ENCODE measurements around the gene CMYA5. TPM values are rescaled to one million over a fixed set of nuclear protein-coding genes. Genes with fewer than 3 reads are reported as not detected.

CMYA5 gene
- total RNA-seq, 1 donor from 2014 or later: 0.60 TPM

DNA sequence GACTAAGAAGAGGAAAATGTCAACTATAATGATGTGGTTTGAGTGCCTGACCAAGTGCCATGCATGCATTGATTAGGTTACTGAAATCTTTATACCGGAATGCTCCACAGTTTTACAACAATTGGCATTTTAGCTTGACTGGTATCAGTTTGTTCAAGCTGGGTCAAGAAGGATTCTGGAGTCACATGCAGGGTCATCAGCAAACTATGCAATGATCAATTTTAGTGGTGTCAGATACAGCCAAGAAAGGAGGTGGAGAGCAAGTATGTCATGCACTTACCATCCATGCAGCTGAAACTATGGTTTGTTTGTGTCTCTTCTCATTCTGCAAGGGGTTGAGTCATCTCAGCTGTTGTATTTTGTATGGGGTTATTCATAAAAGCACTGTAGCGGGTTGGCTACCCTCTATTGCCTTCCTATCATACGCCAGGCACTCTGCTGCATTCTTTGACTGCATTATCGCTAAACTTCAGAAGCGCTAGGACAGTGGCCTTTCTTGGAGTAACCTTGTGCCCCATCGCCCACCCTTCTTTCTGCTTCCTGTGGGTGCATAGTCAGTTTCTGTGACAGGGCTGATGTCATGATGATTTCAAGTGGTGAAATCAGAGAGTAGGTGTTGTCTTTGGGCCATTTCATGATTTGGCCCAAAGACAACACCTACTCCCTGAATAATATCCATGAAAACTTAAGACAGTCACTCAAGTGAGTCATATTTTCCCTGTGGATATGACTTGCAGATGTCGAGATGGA lies 156.0 kb downstream of the CMYA5 start:
- no peak overlapping the region for H3K4me3 Mint-ChIP-seq (ENCODE audit: unreplicated experiment)
- TF ChIP-seq, protein P1, sequence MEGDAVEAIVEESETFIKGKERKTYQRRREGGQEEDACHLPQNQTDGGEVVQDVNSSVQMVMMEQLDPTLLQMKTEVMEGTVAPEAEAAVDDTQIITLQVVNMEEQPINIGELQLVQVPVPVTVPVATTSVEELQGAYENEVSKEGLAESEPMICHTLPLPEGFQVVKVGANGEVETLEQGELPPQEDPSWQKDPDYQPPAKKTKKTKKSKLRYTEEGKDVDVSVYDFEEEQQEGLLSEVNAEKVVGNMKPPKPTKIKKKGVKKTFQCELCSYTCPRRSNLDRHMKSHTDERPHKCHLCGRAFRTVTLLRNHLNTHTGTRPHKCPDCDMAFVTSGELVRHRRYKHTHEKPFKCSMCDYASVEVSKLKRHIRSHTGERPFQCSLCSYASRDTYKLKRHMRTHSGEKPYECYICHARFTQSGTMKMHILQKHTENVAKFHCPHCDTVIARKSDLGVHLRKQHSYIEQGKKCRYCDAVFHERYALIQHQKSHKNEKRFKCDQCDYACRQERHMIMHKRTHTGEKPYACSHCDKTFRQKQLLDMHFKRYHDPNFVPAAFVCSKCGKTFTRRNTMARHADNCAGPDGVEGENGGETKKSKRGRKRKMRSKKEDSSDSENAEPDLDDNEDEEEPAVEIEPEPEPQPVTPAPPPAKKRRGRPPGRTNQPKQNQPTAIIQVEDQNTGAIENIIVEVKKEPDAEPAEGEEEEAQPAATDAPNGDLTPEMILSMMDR (IDR thresholded peaks at IDR 0.05): no peak
- no peak for DNase-seq (ENCODE audit: low spot score)

DNA sequence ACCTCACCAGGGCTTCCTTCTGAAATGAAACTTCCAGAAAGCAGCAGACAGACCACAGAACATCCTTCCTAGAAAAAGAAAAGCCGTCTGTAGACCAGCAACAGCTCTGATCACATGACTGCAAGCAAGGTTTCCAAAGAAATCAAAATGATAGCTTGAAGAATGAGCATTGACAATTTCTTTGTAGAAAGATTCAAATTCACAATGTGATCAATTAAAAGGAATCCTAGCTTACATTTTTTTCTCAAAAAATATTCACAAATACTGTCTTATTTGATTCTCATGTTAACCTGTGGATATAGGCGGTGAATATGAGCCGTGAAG lies 156.5 kb downstream of the CMYA5 start:
- Mint-ChIP-seq H3K4me1 (ENCODE audit: low read depth) (peaks cover 14% of the 10 kb centered on the region), H3K27ac (ENCODE audit: unreplicated experiment) (peak overlapping the region; percentile 96), H3K4me3 (ENCODE audit: unreplicated experiment) (no peak overlapping the region), H3K9me3 (ENCODE audit: low read depth) (no peaks in the 10 kb centered on the region), H3K27me3 (ENCODE audit: low read depth) (peaks cover 2% of the 10 kb centered on the region), H3K36me3 (ENCODE audit: low read depth) (no peaks in the 10 kb centered on the region)
- TF ChIP-seq, protein P1 (IDR thresholded peaks at IDR 0.05): no peak
- DNase-seq (ENCODE audit: low spot score): no peak

More for the DNA sequence above, 156.0 kb downstream of the CMYA5 start:
- Mint-ChIP-seq H3K4me1 (ENCODE audit: low read depth) (peaks cover 14% of the 10 kb centered on the region), H3K9me3 (ENCODE audit: low read depth) (no peaks in the 10 kb centered on the region), H3K36me3 (ENCODE audit: low read depth) (no peaks in the 10 kb centered on the region), H3K27ac (ENCODE audit: unreplicated experiment) (peak overlapping the region; percentile 96), H3K27me3 (ENCODE audit: low read depth) (peaks cover 3% of the 10 kb centered on the region)

DNA sequence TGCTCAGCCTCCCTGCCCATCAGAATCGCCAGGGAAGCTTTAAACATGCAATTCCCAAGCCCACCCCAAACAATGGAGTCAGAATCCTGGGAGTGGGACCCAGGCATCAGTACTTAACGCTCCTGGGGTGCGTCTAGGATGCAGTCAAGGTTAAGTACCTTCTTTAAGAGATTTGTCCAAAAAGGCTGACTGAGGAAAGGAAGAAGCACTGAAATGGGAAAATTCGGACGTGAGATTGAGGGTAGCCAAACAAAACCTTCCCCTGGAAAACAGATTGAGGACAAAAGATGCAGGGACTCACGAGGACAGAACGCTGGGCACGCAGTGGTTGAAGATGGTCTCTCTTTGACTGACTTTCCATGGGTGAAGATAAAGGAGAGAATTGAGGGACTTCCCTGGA lies 157.9 kb downstream of the CMYA5 start:
- H3K27me3 Mint-ChIP-seq (ENCODE audit: low read depth): peaks cover 6% of the 10 kb centered on the region
- H3K4me3 Mint-ChIP-seq (ENCODE audit: unreplicated experiment): no peak overlapping the region
- H3K36me3 Mint-ChIP-seq (ENCODE audit: low read depth): no peaks in the 10 kb centered on the region
- no peak for DNase-seq (ENCODE audit: low spot score)
- peaks cover 14% of the 10 kb centered on the region for H3K4me1 Mint-ChIP-seq (ENCODE audit: low read depth)
- TF ChIP-seq, protein P1 (IDR thresholded peaks at IDR 0.05): no peak
- H3K27ac Mint-ChIP-seq (ENCODE audit: unreplicated experiment): no peak overlapping the region
- H3K9me3 Mint-ChIP-seq (ENCODE audit: low read depth): no peaks in the 10 kb centered on the region

DNA sequence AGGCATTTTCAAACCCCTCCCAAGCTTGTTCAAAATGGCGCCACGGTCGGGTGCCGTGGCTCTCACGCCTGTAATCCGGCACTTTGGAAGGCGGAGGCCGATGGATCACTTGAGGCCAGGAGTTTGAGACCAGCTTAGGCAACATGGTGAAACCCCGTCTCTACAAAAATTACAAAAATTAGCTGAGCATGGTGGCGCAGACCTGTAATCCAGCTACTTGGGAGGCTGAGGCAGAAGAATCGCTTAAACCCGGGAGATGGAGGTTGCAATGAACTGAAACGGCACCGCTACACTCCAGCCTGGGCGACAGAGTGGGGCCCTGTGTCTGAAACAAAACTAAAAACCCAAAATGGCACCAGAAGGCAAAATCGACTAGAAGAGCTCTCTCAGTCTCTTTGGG lies 159.4 kb downstream of the CMYA5 start:
- no peak for DNase-seq (ENCODE audit: low spot score)

More for the DNA sequence above, 159.4 kb downstream of the CMYA5 start:
- Mint-ChIP-seq H3K4me1 (ENCODE audit: low read depth) (peaks cover 14% of the 10 kb centered on the region), H3K27me3 (ENCODE audit: low read depth) (peaks cover 15% of the 10 kb centered on the region), H3K27ac (ENCODE audit: unreplicated experiment) (no peak overlapping the region), H3K36me3 (ENCODE audit: low read depth) (no peaks in the 10 kb centered on the region), H3K9me3 (ENCODE audit: low read depth) (no peaks in the 10 kb centered on the region), H3K4me3 (ENCODE audit: unreplicated experiment) (no peak overlapping the region)
- TF ChIP-seq, protein P1 (IDR thresholded peaks at IDR 0.05): no peak

Other genes with a start within 250 kb of the CMYA5 start
- gene HOMER1, start 175.7 kb upstream of the CMYA5 start, total RNA-seq: 14.3 to 19.1 TPM (median 15.8 TPM) in 3 replicates
- 36.9 to 45.3 TPM (median 40.2 TPM) in 3 replicates for gene TENT2, start 77.4 kb upstream of the CMYA5 start, total RNA-seq

Measured in chondrocyte (in vitro differentiated cells).